Measurements from ENCODE around the gene CSRP3. TPM values are rescaled to one million over a fixed set of nuclear protein-coding genes. Genes with fewer than 3 reads are reported as not detected.

The CSRP3 gene
- total RNA-seq, 2 donors from 2014 or later, result not detected

- H3K9me3 ChIP-seq, result no peaks in the 10 kb centered on the region
- no peaks in the 10 kb centered on the region for H3K36me3 ChIP-seq
- ATAC-seq (ENCODE audit: insufficient number of reproducible peaks, low FRiP score, low read depth), result no peak
- H3K4me3 ChIP-seq, result no peak overlapping the region
- DNase-seq (ENCODE audit: low spot score), result no peak
- no peak for TF ChIP-seq CTCF (IDR thresholded peaks at IDR 0.05)
- H3K27ac ChIP-seq, result no peak overlapping the region
- no peaks in the 10 kb centered on the region for H3K27me3 ChIP-seq (replicated peaks; ENCODE audit: insufficient read depth)
- no peaks in the 10 kb centered on the region for H3K4me1 ChIP-seq (ENCODE audit: control insufficient read depth in 1 of 2, low read depth in 2 of 2)
These were observed 31.2 kb upstream of the CSRP3 start for GRCh38 chr11:19232910-19233503.

- H3K27me3 ChIP-seq (replicated peaks; ENCODE audit: insufficient read depth), result no peaks in the 10 kb centered on the region
- TF ChIP-seq CTCF (IDR thresholded peaks at IDR 0.05), result no peak
- DNase-seq (ENCODE audit: low spot score), result no peak
These were observed 27.9 kb upstream of the CSRP3 start for GRCh38 chr11:19229671-19230070.

GRCh38 chr11:19228968-19229367 lies 27.2 kb upstream of the CSRP3 start:
- H3K27ac ChIP-seq, result no peak overlapping the region
- no peak for TF ChIP-seq CTCF (IDR thresholded peaks at IDR 0.05)
- ATAC-seq (ENCODE audit: insufficient number of reproducible peaks, low FRiP score, low read depth) (no peak), DNase-seq (ENCODE audit: low spot score) (no peak)
- no peaks in the 10 kb centered on the region for H3K27me3 ChIP-seq (replicated peaks; ENCODE audit: insufficient read depth)
- no peak overlapping the region for H3K4me3 ChIP-seq
- H3K9me3 ChIP-seq, result no peaks in the 10 kb centered on the region
- H3K36me3 ChIP-seq, result no peaks in the 10 kb centered on the region
- H3K4me1 ChIP-seq (ENCODE audit: control insufficient read depth in 1 of 2, low read depth in 2 of 2), result no peaks in the 10 kb centered on the region

More at GRCh38 chr11:19229671-19230070, 27.9 kb upstream of the CSRP3 start:
- no peak overlapping the region for H3K27ac ChIP-seq
- H3K4me3 ChIP-seq, result no peak overlapping the region
- no peaks in the 10 kb centered on the region for H3K4me1 ChIP-seq (ENCODE audit: control insufficient read depth in 1 of 2, low read depth in 2 of 2)
- no peak for ATAC-seq (ENCODE audit: insufficient number of reproducible peaks, low FRiP score, low read depth)
- no peaks in the 10 kb centered on the region for H3K36me3 ChIP-seq
- no peaks in the 10 kb centered on the region for H3K9me3 ChIP-seq

- no peak overlapping the region for H3K27ac ChIP-seq
- H3K4me3 ChIP-seq, result no peak overlapping the region
- H3K36me3 ChIP-seq, result no peaks in the 10 kb centered on the region
- DNase-seq (ENCODE audit: low spot score) (no peak), ATAC-seq (ENCODE audit: insufficient number of reproducible peaks, low FRiP score, low read depth) (no peak)
- no peak for TF ChIP-seq CTCF (IDR thresholded peaks at IDR 0.05)
- no peaks in the 10 kb centered on the region for H3K27me3 ChIP-seq (replicated peaks; ENCODE audit: insufficient read depth)
- H3K9me3 ChIP-seq, result no peaks in the 10 kb centered on the region
- no peaks in the 10 kb centered on the region for H3K4me1 ChIP-seq (ENCODE audit: control insufficient read depth in 1 of 2, low read depth in 2 of 2)
These were observed 24.8 kb upstream of the CSRP3 start for GRCh38 chr11:19226378-19227195.

- Histone ChIP-seq H3K4me1 (ENCODE audit: control insufficient read depth in 1 of 2, low read depth in 2 of 2) (no peaks in the 10 kb centered on the region), H3K27ac (no peak overlapping the region), H3K36me3 (no peaks in the 10 kb centered on the region), H3K9me3 (no peaks in the 10 kb centered on the region), H3K27me3 (replicated peaks; ENCODE audit: insufficient read depth) (no peaks in the 10 kb centered on the region), H3K4me3 (no peak overlapping the region)
- no peak for DNase-seq (ENCODE audit: low spot score)
- no peak for TF ChIP-seq CTCF (IDR thresholded peaks at IDR 0.05)
- no peak for ATAC-seq (ENCODE audit: insufficient number of reproducible peaks, low FRiP score, low read depth)
These were observed 23.8 kb upstream of the CSRP3 start for GRCh38 chr11:19225581-19225980.
